ENCODE measurements around the gene MICOS13.
"Not testable (repeated sequence)": the region's sequence is repeated elsewhere in the genome, so short reads cannot be mapped to it uniquely, and the experiment has no call there.

Gene MICOS13

GRCh38 chr19:5698635-5699422 lies 18.5 kb upstream of the MICOS13 start:
- DNase-seq = no peak

- no peak for DNase-seq
Measured at GRCh38 chr19:5697890-5698634, 17.7 kb upstream of the MICOS13 start.

GRCh38 chr19:5697022-5697889 lies 16.9 kb upstream of the MICOS13 start:
- no peak for DNase-seq

GRCh38 chr19:5696196-5697021 lies 16.1 kb upstream of the MICOS13 start:
- no peak for DNase-seq

GRCh38 chr19:5695649-5696195 lies 15.4 kb upstream of the MICOS13 start:
- DNase-seq = no peak

GRCh38 chr19:5694956-5695648 lies 14.8 kb upstream of the MICOS13 start:
- DNase-seq = no peak

GRCh38 chr19:5694167-5694955 lies 14.0 kb upstream of the MICOS13 start:
- no peak for DNase-seq

GRCh38 chr19:5693195-5694166 lies 13.2 kb upstream of the MICOS13 start:
- peak; percentile 31 for DNase-seq

GRCh38 chr19:5692723-5693194 lies 12.4 kb upstream of the MICOS13 start:
- no peak for DNase-seq

- peak; percentile 39 for DNase-seq
Measured at GRCh38 chr19:5691822-5692722, 11.8 kb upstream of the MICOS13 start.

- peak; percentile 75 for DNase-seq
Measured at GRCh38 chr19:5690955-5691821, 10.9 kb upstream of the MICOS13 start.

- DNase-seq = peak; percentile 99
Measured at GRCh38 chr19:5690125-5690954, 10.0 kb upstream of the MICOS13 start, which contains the start of gene RPL36. TSS of gene RPL36 (plus strand) at chr19:5690295. CDS start at chr19:5690508, 213 bp downstream.

- DNase-seq = not testable (repeated sequence)
Measured at GRCh38 chr19:5688262-5688881, 8.1 kb upstream of the MICOS13 start.

- no peak for DNase-seq
Measured at GRCh38 chr19:5687360-5688198, 7.3 kb upstream of the MICOS13 start.

Data from stimulated activated CD4-positive, alpha-beta T cell treated with anti-CD3 and anti-CD28 coated beads, Interleukin-4, amount 100 ng/mL, for 24 hours (primary cell).